NCI-H2171 treated with DMSO at 0.1 percent for 48 hours (cell line): ENCODE measurements around the gene EIF4G1.
A peak's percentile ranks its signal among the peaks of the same experiment; 100 is the strongest.

ENCODE experiments used
- DNase-seq: peaks from one replicate; lab custom pipeline; 2025; lab: John Stamatoyannopoulos, UW

Gene EIF4G1

DNA sequence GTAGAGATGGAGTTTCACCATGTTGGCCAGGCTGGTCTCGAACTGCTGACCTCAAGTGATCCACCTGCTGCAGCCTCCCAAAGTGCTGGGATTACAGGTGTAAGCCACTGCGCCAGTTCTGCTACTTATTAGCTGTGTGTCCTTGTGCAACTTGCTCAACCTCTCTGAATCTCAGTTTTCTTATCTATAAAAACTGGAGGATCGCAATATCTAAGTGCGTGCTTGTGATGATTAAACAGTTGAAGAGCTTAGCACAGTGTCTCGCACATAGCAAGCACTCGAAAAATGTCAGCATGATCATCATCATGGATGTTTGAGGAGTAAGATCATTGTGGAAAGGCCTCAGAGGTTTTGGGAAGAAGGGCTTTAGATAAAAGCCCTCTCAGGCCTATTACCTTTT is 36.2 kb downstream of the EIF4G1 start:
- DNase-seq, result no peak

DNA sequence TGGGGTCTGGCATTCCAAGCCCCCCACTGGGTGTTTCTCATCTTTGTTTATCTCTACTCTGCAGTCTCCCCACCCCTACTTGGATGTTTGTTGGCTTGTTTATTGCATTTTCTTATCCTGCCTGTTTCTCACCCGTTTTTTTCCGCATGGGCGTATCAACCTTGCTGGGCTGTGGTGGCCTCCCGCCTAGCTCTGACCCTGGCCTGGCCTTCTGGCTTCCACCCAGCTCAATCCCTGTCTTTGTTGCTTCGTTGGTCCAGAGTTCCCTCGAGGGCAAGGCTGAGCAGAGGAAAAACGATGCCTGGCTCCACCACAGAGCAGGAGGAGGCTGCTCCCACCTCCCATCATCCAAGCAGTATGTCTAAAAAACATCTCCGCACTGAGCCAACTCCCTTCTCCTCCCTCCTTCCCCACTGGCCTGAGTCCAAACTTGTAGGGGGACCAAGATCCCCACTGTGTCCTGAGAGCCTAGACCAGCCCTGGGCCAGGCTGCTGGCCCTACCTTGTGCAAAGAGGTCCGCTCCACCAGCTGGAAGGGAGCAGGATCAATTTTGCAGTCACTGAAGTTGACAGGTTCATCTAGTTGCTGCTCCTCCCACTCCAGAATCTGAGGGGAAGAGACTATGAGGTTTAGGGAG is 37.2 kb downstream of the EIF4G1 start:
- DNase-seq, result no peak

DNA sequence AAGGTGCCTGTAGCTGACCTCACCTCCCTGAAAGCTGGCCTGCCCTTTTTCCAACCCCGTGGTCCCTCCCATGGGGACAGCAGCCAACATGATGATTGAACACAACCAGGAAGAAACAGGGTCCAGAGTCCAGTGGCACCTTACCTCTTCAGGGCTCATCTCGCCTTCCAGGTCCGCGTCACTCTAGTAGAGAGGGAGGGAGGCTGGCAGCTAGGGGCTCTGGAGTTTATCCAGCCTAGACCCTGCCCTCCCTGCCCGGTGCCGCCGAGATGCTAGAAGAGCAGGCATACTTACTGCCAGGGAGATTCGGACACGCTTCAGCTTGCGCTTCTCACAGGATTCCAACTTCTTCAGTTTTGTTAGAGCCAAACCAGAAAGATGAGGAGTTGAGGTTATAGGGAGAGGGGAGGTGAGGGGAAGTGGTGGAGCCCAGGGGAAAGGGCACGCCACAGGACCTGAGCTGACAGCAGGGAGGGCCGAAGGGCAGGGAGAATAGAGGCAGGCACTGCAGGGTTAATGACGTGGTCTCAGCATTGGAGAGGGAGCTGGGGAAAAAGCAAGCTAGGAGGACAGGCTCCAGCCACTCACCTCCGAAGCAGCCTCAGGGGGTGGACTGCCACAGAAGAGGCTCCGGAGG is 37.9 kb downstream of the EIF4G1 start:
- DNase-seq, result no peak

DNA sequence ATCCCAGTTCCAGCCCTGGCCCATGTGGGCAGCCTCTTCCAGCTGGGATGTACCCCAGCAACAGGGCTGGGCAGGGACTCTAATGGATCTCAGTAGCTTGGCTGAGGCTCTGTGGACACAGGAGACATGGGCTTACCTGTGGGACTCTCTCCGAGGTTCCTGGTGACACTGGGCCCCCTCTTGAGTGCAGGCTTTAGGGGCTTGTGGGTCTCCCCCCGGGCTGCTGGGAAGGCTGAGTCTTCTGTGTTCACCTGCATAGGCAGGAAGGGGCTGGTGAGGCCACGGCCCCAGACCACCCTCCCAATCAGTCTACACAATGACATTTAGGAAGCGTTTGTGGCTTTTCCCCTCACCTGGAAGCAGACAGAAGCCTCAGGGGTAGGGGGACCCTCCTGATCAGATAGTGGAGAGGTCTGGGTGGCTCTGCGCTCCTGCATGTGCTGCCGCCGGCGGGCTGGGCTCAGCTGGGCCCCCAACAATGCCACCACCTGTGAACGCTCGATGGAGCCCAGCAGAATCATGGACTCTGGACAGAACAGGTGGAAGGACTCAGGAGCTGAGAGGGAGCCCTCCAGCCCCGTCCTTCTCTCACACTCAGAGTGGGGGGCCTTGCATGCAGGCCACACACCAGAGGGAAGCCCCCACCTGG is 38.6 kb downstream of the EIF4G1 start:
- DNase-seq, result no peak

DNA sequence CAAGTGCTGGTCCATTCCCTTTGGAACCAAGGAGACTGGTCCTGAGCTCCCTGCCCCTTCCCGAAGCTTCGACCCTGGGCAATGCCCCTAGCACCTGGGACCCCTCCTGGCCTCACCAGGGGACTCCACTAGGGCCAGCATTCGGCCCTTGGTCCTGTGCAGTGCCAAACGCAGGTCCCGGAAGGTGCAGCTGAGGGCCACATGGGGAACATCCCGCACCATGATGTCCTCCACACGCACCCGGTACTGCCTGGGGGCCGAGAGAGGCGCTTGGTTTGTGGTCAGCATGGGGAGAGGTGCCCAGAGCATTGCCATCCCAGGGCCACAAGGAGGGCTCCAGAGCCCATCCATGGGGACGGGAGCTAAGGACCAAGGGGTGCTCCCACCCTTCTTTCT is 39.1 kb downstream of the EIF4G1 start:
- no peak for DNase-seq

GRCh38 chr3:184354121-184354728 is 39.8 kb downstream of the EIF4G1 start:
- no peak for DNase-seq

- DNase-seq, result no peak
Observed at GRCh38 chr3:184354754-184355153, 40.3 kb downstream of the EIF4G1 start.

DNA sequence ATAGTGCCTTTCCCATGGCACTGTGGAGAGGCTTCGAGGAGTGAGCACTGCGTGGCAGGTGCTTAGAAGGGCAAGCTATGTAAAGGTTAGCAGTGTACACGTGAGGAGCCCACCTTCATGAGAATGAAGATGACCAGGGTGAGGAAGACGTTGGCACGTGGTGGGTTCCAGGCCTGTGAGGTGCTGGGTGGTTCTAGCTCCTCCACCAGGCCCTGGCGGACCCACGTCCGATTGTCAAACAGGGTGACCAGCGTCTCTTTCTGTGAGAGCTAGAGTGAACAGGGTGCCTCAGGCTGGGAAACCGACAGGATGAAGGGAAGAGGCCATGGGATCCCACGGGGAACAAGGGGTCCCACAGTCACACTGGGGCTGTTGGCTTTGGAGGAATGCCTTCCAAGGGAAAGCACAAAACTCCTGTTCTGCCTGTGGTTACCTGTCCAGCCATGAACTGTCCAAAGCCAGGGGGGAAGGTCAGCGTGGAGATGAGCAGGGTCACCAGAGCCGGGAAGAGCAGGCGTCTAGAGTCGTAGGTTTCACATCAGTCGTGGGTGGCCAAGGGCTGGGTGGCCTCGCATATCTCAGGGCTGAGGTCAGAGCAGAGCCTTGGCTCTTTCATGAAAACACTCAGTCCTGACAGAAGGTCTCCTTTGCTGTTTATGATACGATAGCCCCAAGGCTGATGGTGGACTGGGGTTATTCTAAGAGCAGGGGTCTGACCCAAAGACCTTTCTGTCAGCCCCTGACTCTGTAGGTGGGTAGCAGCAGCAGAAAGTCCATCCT is 41.0 kb downstream of the EIF4G1 start:
- DNase-seq, result no peak

- DNase-seq, result no peak
Observed at GRCh38 chr3:184357248-184358123, 43.1 kb downstream of the EIF4G1 start.

DNA sequence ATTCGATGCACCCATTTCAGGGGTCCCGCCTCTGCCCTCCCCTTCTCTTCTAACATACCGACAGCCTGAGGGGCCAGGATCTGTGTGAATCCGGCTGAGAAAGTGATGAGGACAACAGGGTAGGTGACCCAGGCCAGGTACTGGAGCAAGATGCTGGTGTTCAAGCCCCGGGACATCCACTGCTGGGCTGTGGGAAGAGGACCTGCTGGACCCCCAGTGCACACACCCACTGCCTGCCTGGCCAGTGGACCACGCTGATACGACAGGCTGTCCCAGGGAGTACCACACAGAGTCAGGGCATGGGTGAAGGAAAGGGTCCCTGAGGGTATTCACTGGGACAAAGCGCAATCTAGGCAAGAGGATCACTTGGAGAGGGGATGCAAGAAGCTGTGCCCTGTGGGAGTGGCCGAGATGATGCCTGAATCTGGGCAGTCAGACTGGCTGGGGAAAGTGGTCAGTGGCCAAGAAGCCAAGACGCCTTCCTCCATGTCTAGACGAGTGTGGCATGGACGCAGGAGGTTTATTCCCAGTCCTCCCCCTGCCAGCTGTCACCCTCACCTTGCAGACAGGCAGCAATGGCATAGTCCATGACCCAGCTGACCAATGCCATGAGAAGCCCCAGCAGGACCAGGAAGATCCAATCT is 43.8 kb downstream of the EIF4G1 start:
- no peak for DNase-seq

GRCh38 chr3:184358921-184359350 is 44.5 kb downstream of the EIF4G1 start:
- no peak for DNase-seq

DNA sequence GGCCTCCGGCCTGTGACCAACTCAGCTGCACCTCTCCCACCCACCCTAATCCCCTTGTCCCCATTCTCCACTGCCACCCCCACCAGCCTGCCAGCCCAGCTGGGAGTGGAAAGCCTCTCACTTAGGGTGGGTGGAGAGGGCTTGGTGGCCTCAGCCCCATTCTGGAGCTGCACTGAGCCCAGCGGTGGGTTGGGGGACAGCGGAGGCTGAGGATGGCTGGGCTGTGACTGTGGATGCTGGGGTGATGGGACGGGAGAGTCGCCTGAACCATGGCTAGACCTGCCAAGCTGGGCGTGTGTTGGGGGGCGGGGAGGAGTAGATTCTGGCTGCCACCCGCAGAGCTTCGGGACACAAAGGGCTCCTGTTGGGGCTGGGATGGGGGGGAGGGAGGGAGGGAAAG is 45.2 kb downstream of the EIF4G1 start:
- DNase-seq, result no peak

DNA sequence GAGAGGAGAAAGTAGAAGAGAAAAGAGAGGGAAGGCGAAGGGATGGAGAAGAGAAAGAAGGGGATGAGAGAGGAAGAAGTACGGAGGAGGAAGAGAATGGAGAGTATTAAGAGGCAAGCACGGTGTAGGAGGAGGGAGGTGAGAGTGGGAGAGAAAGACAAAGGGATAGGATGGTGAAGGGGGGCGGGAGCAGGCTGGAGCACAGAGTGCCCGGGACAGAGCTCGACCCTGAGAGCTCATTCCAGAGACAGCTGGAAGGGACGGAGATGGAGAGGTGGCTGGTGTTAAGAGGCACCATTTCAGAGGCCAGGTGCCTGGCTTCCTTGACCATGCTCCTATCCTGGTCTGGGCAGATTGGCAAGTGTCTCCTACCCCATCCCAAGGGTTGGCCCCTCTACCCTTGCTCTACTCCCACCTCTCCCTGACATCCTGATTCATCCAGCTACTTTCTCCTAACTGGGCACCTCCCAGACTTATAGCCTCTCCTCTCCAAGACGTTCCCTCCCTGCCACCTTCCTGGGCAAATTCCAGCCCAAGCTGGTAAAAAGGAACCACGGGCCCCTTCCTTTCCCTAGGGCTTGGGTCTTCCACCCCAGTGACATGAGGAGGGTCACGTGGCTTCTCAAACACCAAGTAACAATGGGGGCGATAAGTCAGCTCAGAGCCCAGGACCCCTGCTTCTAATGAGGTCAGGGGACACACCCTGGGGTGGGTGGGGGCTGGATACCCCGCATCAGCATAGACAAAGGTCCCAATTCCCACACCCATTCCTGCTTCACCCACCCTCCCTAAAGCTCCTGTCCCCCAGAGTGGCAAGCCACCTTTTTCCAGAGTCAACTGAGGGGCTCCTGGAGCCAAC is 45.9 kb downstream of the EIF4G1 start:
- DNase-seq, result no peak

GRCh38 chr3:184360929-184361531 is 46.6 kb downstream of the EIF4G1 start:
- DNase-seq, result peak; percentile 46

GRCh38 chr3:184361532-184361931 is 47.1 kb downstream of the EIF4G1 start, which contains the start of the genes CLCN2 and POLR2H:
Gene CLCN2, minus strand, starts transcription at chr3:184361605. Its CDS starts 126 bp downstream, at chr3:184361479.
Gene POLR2H, plus strand, starts transcription at chr3:184361710. Its CDS starts 1,783 bp downstream, at chr3:184363493.
- DNase-seq, result peak; percentile 63

- peak; percentile 73 for DNase-seq
Observed at GRCh38 chr3:184361932-184362667, 47.7 kb downstream of the EIF4G1 start.

DNA sequence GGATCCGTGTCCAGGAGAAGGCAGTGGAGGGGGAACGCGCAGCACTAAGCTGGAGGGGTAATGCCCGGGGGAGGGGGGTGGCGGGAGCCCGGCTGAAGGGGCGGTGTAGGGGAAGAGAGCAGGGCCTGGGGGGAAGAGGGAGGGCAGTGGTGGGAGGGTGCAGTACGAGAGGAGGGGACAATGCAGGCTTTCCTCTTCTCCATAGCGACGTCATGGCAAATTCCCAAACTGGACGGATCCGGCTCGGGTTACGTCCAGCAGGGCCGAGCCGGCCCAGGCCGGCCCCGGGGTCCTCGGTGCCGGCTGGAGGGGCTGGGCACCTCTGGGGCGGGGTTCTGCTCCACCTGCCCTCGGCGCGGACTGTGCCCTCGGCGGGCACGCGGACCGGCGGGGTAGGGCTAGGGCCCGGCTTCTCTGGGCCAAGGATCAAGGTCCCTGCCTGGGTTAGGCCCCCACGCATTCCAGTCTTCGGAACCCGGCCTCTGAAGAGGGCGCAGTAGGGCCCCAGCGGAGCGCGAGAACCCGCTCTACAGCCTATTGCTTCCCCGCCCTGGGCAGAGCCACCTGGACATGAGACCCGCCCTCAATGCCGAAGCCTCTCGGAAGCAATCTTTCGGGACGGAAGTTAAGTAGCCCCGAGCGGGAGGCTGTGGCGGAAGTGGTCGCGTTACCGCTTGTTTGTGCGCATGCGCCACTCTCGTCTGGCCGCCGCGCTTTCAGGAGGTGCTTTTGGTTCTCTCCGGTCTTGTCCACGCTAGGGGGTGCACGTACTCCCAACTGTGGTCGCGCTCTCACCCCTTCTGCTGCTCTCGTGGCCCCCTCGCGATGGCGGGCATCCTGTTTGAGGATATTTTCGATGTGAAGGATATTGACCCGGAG is 48.5 kb downstream of the EIF4G1 start:
- DNase-seq, result peak; percentile 98
